GM19452 (cell line): ENCODE data around the gene TOR4A.

Source experiments
- ATAC-seq: cut with Tn5 transposase; IDR thresholded peaks from one replicate; pipeline ENCODE4 v1.9.1; 2021; ENCODE audit not compliant: unreplicated experiment

TOR4A gene

GRCh38 chr9:137277329-137278041, at the start of gene TOR4A:
TSS of gene TOR4A (plus strand) at chr9:137277726. CDS start at chr9:137278690, 964 bp downstream.
- peak; percentile 78 for ATAC-seq

- no peak for ATAC-seq
Observed at GRCh38 chr9:137227853-137228505, 49.5 kb upstream of the TOR4A start.

- no peak for ATAC-seq
Observed at GRCh38 chr9:137228506-137228967, 49.0 kb upstream of the TOR4A start.

GRCh38 chr9:137228968-137229896, 48.3 kb upstream of the TOR4A start:
- ATAC-seq, result no peak

- no peak for ATAC-seq
Observed at GRCh38 chr9:137229903-137230704, 47.4 kb upstream of the TOR4A start.

- no peak for ATAC-seq
Observed at GRCh38 chr9:137230705-137231371, 46.7 kb upstream of the TOR4A start, which contains the start of gene SLC34A3. TSS of gene SLC34A3 (plus strand) at chr9:137230901. CDS start at chr9:137231703, 802 bp downstream.

- no peak for ATAC-seq
Observed at GRCh38 chr9:137231372-137232039, 46.0 kb upstream of the TOR4A start.

- ATAC-seq, result no peak
Observed at GRCh38 chr9:137232101-137232500, 45.4 kb upstream of the TOR4A start.

GRCh38 chr9:137232510-137232909, 45.0 kb upstream of the TOR4A start:
- ATAC-seq, result no peak

GRCh38 chr9:137233143-137233980, 44.2 kb upstream of the TOR4A start:
- ATAC-seq, result no peak

- ATAC-seq, result no peak
Observed at GRCh38 chr9:137234055-137234697, 43.4 kb upstream of the TOR4A start.

- no peak for ATAC-seq
Observed at GRCh38 chr9:137234758-137235423, 42.6 kb upstream of the TOR4A start.

- ATAC-seq, result no peak
Observed at GRCh38 chr9:137235424-137236237, 41.9 kb upstream of the TOR4A start.

- ATAC-seq, result no peak
Observed at GRCh38 chr9:137236238-137236935, 41.1 kb upstream of the TOR4A start.

- ATAC-seq, result no peak
Observed at GRCh38 chr9:137236936-137237421, 40.5 kb upstream of the TOR4A start.
